ENCODE results near the gene LMX1A. TPM values are rescaled to one million over a fixed set of nuclear protein-coding genes. Genes with fewer than 3 reads are reported as not detected.
A peak's percentile ranks its signal among the peaks of the same experiment; 100 is the strongest.

Gene LMX1A
- total and polyA plus RNA-seq, 2 of the 13 experiments (the other 11 are each of a cell fraction or from before 2014, with no cell fraction given), result 0.07 TPM; not detected in 1

DNA sequence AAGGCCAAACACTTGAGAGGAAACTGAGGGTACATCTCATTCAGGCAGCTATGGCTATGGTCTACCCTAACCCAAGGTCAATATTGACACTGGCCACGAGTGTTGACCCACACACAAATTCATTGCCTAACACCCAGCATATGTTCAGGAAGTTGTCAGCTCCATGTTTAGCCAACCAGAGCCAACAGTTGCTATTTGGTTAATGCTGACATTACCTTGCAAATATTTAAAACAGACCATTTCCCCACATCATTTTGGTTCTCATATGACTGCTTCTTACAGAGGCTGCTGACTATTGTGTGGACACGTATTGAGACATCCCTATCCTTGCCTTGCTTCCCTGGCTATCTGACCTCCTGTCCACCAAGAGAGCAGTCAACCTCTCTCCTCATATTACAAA is 97.3 kb downstream of the LMX1A start (continued):
- TF ChIP-seq ELF4 (CRISPR knock-in tag; IDR thresholded peaks at IDR 0.05; ENCODE audit: borderline replicate concordance), result no peak
- TF ChIP-seq RFXANK (CRISPR knock-in tag; IDR thresholded peaks at IDR 0.05), result no peak
- no peak for TF ChIP-seq ZNF3 (CRISPR knock-in tag; IDR thresholded peaks at IDR 0.05)
- no peak for TF ChIP-seq NAIF1 (CRISPR knock-in tag; IDR thresholded peaks at IDR 0.05; ENCODE audit: borderline replicate concordance)
- peak; percentile 55; the same call in 1 of the 2 replicates for TF ChIP-seq EHMT2 (IDR thresholded peaks at IDR 0.05; ENCODE audit: borderline replicate concordance, low read depth, low read length)
- no peak for TF ChIP-seq PITX1 (CRISPR knock-in tag; IDR thresholded peaks at IDR 0.05)
- TF ChIP-seq TARDBP (CRISPR knock-in tag; IDR thresholded peaks at IDR 0.05), result no peak
- no peak for TF ChIP-seq PREB (CRISPR knock-in tag; IDR thresholded peaks at IDR 0.05)
- peak; percentile 92 for TF ChIP-seq ZBTB37 (CRISPR knock-in tag; IDR thresholded peaks at IDR 0.05)
- TF ChIP-seq ZNF484 (CRISPR knock-in tag; IDR thresholded peaks at IDR 0.05; ENCODE audit: borderline replicate concordance, low read depth), result no peak
- TF ChIP-seq ZNF407 (CRISPR knock-in tag; IDR thresholded peaks at IDR 0.05; ENCODE audit: not compliant biosample characterization), result no peak
- TF ChIP-seq ZBTB44 (CRISPR knock-in tag; IDR thresholded peaks at IDR 0.05), result no peak
- TF ChIP-seq, protein P1, sequence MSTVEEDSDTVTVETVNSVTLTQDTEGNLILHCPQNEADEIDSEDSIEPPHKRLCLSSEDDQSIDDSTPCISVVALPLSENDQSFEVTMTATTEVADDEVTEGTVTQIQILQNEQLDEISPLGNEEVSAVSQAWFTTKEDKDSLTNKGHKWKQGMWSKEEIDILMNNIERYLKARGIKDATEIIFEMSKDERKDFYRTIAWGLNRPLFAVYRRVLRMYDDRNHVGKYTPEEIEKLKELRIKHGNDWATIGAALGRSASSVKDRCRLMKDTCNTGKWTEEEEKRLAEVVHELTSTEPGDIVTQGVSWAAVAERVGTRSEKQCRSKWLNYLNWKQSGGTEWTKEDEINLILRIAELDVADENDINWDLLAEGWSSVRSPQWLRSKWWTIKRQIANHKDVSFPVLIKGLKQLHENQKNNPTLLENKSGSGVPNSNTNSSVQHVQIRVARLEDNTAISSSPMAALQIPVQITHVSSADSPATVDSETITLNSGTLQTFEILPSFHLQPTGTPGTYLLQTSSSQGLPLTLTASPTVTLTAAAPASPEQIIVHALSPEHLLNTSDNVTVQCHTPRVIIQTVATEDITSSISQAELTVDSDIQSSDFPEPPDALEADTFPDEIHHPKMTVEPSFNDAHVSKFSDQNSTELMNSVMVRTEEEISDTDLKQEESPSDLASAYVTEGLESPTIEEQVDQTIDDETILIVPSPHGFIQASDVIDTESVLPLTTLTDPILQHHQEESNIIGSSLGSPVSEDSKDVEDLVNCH (CRISPR knock-in tag; IDR thresholded peaks at IDR 0.05), result no peak
- TF ChIP-seq RAD51 (IDR thresholded peaks at IDR 0.05; ENCODE audit: borderline replicate concordance), result no peak
- no peak for TF ChIP-seq ZFP41 (CRISPR knock-in tag; IDR thresholded peaks at IDR 0.05; ENCODE audit: borderline replicate concordance)
- TF ChIP-seq SETDB1 (CRISPR knock-in tag; IDR thresholded peaks at IDR 0.05; ENCODE audit: borderline replicate concordance), result no peak
